ENCODE measurements around the gene MANEAL. TPM values are rescaled to one million over a fixed set of nuclear protein-coding genes. Genes with fewer than 3 reads are reported as not detected.
A peak's percentile ranks its signal among the peaks of the same experiment; 100 is the strongest.

MANEAL gene
- total and polyA plus RNA-seq, 2 of the 13 experiments (the other 11 are each of a cell fraction or from before 2014, with no cell fraction given): 20.8 to 26.4 TPM

- peak; percentile 99 for TF ChIP-seq ZNF615 (CRISPR knock-in tag; IDR thresholded peaks at IDR 0.05; ENCODE audit: borderline replicate concordance)
- TF ChIP-seq RERE (CRISPR knock-in tag; IDR thresholded peaks at IDR 0.05; ENCODE audit: low read depth): peak; percentile 80
- peak; percentile 91 for TF ChIP-seq RARA (CRISPR knock-in tag; IDR thresholded peaks at IDR 0.05)
- peak; percentile 84; the same call in 1 of the 2 replicates for TF ChIP-seq SCMH1 (CRISPR knock-in tag; IDR thresholded peaks at IDR 0.05; ENCODE audit: borderline replicate concordance)
- 0 out of 2 replicates have a peak, but pooled peaks have one; percentile 52 for TF ChIP-seq CC2D1A (CRISPR knock-in tag; IDR thresholded peaks at IDR 0.05)
- TF ChIP-seq ZNF143 (CRISPR knock-in tag; IDR thresholded peaks at IDR 0.05): peak; percentile 60
- TF ChIP-seq ZNF629 (CRISPR knock-in tag; conservative IDR thresholded peaks at IDR 0.05): peak; percentile 56; the same call in 1 of the 2 replicates
- TF ChIP-seq ZFP41 (CRISPR knock-in tag; IDR thresholded peaks at IDR 0.05; ENCODE audit: borderline replicate concordance): peak; percentile 98
- no peak for TF ChIP-seq MBD4 (IDR thresholded peaks at IDR 0.05; ENCODE audit: borderline replicate concordance, low read length)
- peak; percentile 99 for TF ChIP-seq ZNF772 (CRISPR knock-in tag; IDR thresholded peaks at IDR 0.05)
- TF ChIP-seq HNRNPK (IDR thresholded peaks at IDR 0.05; ENCODE audit: low read depth, low read length, poor library complexity, severe bottlenecking): no peak
- peak; percentile 96 for TF ChIP-seq FOXC1 (CRISPR knock-in tag; IDR thresholded peaks at IDR 0.05; ENCODE audit: borderline replicate concordance)
- peak; percentile 100 for TF ChIP-seq SATB2 (CRISPR knock-in tag; IDR thresholded peaks at IDR 0.05)
- TF ChIP-seq, protein P1, sequence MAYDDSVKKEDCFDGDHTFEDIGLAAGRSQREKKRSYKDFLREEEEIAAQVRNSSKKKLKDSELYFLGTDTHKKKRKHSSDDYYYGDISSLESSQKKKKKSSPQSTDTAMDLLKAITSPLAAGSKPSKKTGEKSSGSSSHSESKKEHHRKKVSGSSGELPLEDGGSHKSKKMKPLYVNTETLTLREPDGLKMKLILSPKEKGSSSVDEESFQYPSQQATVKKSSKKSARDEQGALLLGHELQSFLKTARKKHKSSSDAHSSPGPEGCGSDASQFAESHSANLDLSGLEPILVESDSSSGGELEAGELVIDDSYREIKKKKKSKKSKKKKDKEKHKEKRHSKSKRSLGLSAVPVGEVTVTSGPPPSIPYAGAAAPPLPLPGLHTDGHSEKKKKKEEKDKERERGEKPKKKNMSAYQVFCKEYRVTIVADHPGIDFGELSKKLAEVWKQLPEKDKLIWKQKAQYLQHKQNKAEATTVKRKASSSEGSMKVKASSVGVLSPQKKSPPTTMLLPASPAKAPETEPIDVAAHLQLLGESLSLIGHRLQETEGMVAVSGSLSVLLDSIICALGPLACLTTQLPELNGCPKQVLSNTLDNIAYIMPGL (CRISPR knock-in tag; IDR thresholded peaks at IDR 0.05; ENCODE audit: borderline replicate concordance in 1 of 2, low read depth in 1 of 2): peak in 1 of 2 experiments; percentile 80; a peak in 2 of 4 replicates
- TF ChIP-seq PTBP1 (IDR thresholded peaks at IDR 0.05; ENCODE audit: low read depth, low read length, poor library complexity, severe bottlenecking): no peak
- TF ChIP-seq, protein P2, sequence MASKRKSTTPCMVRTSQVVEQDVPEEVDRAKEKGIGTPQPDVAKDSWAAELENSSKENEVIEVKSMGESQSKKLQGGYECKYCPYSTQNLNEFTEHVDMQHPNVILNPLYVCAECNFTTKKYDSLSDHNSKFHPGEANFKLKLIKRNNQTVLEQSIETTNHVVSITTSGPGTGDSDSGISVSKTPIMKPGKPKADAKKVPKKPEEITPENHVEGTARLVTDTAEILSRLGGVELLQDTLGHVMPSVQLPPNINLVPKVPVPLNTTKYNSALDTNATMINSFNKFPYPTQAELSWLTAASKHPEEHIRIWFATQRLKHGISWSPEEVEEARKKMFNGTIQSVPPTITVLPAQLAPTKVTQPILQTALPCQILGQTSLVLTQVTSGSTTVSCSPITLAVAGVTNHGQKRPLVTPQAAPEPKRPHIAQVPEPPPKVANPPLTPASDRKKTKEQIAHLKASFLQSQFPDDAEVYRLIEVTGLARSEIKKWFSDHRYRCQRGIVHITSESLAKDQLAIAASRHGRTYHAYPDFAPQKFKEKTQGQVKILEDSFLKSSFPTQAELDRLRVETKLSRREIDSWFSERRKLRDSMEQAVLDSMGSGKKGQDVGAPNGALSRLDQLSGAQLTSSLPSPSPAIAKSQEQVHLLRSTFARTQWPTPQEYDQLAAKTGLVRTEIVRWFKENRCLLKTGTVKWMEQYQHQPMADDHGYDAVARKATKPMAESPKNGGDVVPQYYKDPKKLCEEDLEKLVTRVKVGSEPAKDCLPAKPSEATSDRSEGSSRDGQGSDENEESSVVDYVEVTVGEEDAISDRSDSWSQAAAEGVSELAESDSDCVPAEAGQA (IDR thresholded peaks at IDR 0.05; ENCODE audit: low read depth): no peak
- TF ChIP-seq, protein P2 (CRISPR knock-in tag; IDR thresholded peaks at IDR 0.05; ENCODE audit: borderline replicate concordance): peak; percentile 99
Observed at GRCh38 chr1:37764414-37764825, 29.2 kb upstream of the MANEAL start (continued).

Data from HepG2 (cell line).